Endothelial cell (in vitro differentiated cells): ENCODE data around the gene SSBP1. TPM values are rescaled to one million over a fixed set of nuclear protein-coding genes. Genes with fewer than 3 reads are reported as not detected.

ENCODE experiments used
- DNase-seq: peaks from one replicate; pipeline ENCODE4 v3.0.0; 2021; ENCODE audit warnings: low spot score
- H3K27ac Mint-ChIP-seq: one replicate; pipeline ENCODE4 v1.8.0; 2021; ENCODE audit warnings: mixed read lengths, inconsistent platforms; ENCODE audit not compliant: unreplicated experiment
- H3K27me3 Mint-ChIP-seq: one replicate; pipeline ENCODE4 v1.8.0; 2021; ENCODE audit warnings: mild to moderate bottlenecking, moderate library complexity, mixed read lengths, inconsistent platforms; ENCODE audit not compliant: unreplicated experiment
- H3K36me3 Mint-ChIP-seq: one replicate; pipeline ENCODE4 v1.8.0; 2021; ENCODE audit warnings: mild to moderate bottlenecking, low read depth, mixed read lengths, inconsistent platforms; ENCODE audit not compliant: unreplicated experiment
- H3K4me1 Mint-ChIP-seq: one replicate; pipeline ENCODE4 v1.8.0; 2021; ENCODE audit warnings: mild to moderate bottlenecking, mixed read lengths, inconsistent platforms; ENCODE audit not compliant: unreplicated experiment
- H3K4me3 Mint-ChIP-seq: one replicate; pipeline ENCODE4 v1.8.0; 2021; ENCODE audit warnings: mild to moderate bottlenecking, mixed read lengths, inconsistent platforms; ENCODE audit not compliant: unreplicated experiment
- H3K9me3 Mint-ChIP-seq: one replicate; pipeline ENCODE4 v1.8.0; 2021; ENCODE audit warnings: mixed read lengths, inconsistent platforms; ENCODE audit not compliant: unreplicated experiment
- CTCF ChIP-seq: fragments of 200-600 bp; sonication (generic); IDR thresholded peaks from one replicate; pipeline ENCODE4 v1.5.0; 2021; ENCODE audit warnings: antibody characterized with exemption; ENCODE audit not compliant: unreplicated experiment
- total RNA-seq: library from RNA; stranded (reverse); fragmentation: NEBNext Ultra II Directional; extraction: Animal tissue kit (Norgen Biotek cat#: 25700); gene quantifications from one replicate; pipeline ENCODE4 v1.2.1, GENCODE V29; 2021; ENCODE audit not compliant: unreplicated experiment

SSBP1 gene
- total RNA-seq, 1 donor from 2014 or later = 130 TPM

GRCh38 chr7:141731476-141732149 is 6.5 kb upstream of the SSBP1 start:
- DNase-seq = no peak
- H3K27ac Mint-ChIP-seq = no peak overlapping the region
- TF ChIP-seq CTCF = no peak
- H3K9me3 Mint-ChIP-seq = no peaks in the 10 kb centered on the region
- no peaks in the 10 kb centered on the region for H3K27me3 Mint-ChIP-seq
- no peak overlapping the region for H3K4me3 Mint-ChIP-seq
- no peaks in the 10 kb centered on the region for H3K36me3 Mint-ChIP-seq
- no peaks in the 10 kb centered on the region for H3K4me1 Mint-ChIP-seq

- peak overlapping the region; percentile 98 for H3K4me3 Mint-ChIP-seq
- no peak for TF ChIP-seq CTCF
- no peaks in the 10 kb centered on the region for H3K9me3 Mint-ChIP-seq
- no peak for DNase-seq
- H3K36me3 Mint-ChIP-seq = no peaks in the 10 kb centered on the region
- H3K27ac Mint-ChIP-seq = peak overlapping the region; percentile 98
- H3K27me3 Mint-ChIP-seq = peaks cover 6% of the 10 kb centered on the region
- H3K4me1 Mint-ChIP-seq = peaks cover 16% of the 10 kb centered on the region
Observed at GRCh38 chr7:141737118-141737835, 881 bp upstream of the SSBP1 start.

- Mint-ChIP-seq H3K4me3 (peak overlapping the region; percentile 98), H3K27me3 (peaks cover 6% of the 10 kb centered on the region), H3K36me3 (peaks cover 5% of the 10 kb centered on the region), H3K4me1 (peaks cover 16% of the 10 kb centered on the region), H3K27ac (peak overlapping the region; percentile 98), H3K9me3 (no peaks in the 10 kb centered on the region)
- no peak for TF ChIP-seq CTCF
- no peak for DNase-seq
Observed at GRCh38 chr7:141738592-141739013, 445 bp downstream of the SSBP1 start.

- Mint-ChIP-seq H3K4me3 (peak overlapping the region; percentile 85), H3K27me3 (peaks cover 6% of the 10 kb centered on the region), H3K9me3 (no peaks in the 10 kb centered on the region), H3K27ac (peak overlapping the region; percentile 68), H3K36me3 (peaks cover 10% of the 10 kb centered on the region), H3K4me1 (peaks cover 16% of the 10 kb centered on the region)
- TF ChIP-seq CTCF = no peak
- DNase-seq = no peak
Observed at GRCh38 chr7:141739250-141739649, 1.1 kb downstream of the SSBP1 start.

GRCh38 chr7:141742229-141742628 is 4.1 kb downstream of the SSBP1 start:
- Mint-ChIP-seq H3K4me1 (peaks cover 16% of the 10 kb centered on the region), H3K27ac (no peak overlapping the region), H3K4me3 (no peak overlapping the region), H3K27me3 (peaks cover 6% of the 10 kb centered on the region), H3K9me3 (no peaks in the 10 kb centered on the region), H3K36me3 (peaks cover 16% of the 10 kb centered on the region)
- TF ChIP-seq CTCF = no peak
- DNase-seq = no peak
